H9 (cell line): ENCODE data around the gene SF3A1. TPM values are rescaled to one million over a fixed set of nuclear protein-coding genes. Genes with fewer than 3 reads are reported as not detected.

Experiments
- DNase-seq: peaks from one replicate; pipeline ENCODE4 v3.0.0-alpha.2; 2017
- H2AFZ ChIP-seq: one replicate; pipeline ENCODE4 v1.6.1; 2013; ENCODE audit warnings: mild to moderate bottlenecking, low read length, control low read depth, moderate library complexity
- H2AK5ac ChIP-seq: 2 replicates; pipeline ENCODE4 v1.6.1; 2013; ENCODE audit warnings: low read length, control low read depth, mixed read lengths; ENCODE audit not compliant: insufficient read length
- H2BK120ac ChIP-seq: one replicate; pipeline ENCODE4 v1.6.1; 2013; ENCODE audit warnings: low read depth, mild to moderate bottlenecking, low read length, control low read depth, inconsistent platforms; ENCODE audit not compliant: poor library complexity, severe bottlenecking
- H2BK12ac ChIP-seq: 2 replicates; pipeline ENCODE4 v1.6.1; 2013; ENCODE audit warnings: low read length, control low read depth, mixed read lengths, low read depth; ENCODE audit not compliant: insufficient read length
- H2BK15ac ChIP-seq: 2 replicates; pipeline ENCODE4 v1.6.1; 2013; ENCODE audit warnings: low read depth, low read length, control low read depth
- H2BK20ac ChIP-seq: one replicate; pipeline ENCODE4 v1.6.1; 2013; ENCODE audit warnings: low read depth, mild to moderate bottlenecking, low read length, control low read depth, inconsistent platforms; ENCODE audit not compliant: poor library complexity, severe bottlenecking
- H2BK5ac ChIP-seq: 2 replicates; pipeline ENCODE4 v1.6.1; 2013; ENCODE audit warnings: low read length, control low read depth, mixed read lengths; ENCODE audit not compliant: insufficient read length
- H3K14ac ChIP-seq: 2 replicates; pipeline ENCODE4 v1.6.1; 2013; ENCODE audit warnings: low read length, control low read depth; ENCODE audit not compliant: insufficient read depth
- H3K18ac ChIP-seq: 2 replicates; pipeline ENCODE4 v1.6.1; 2013; ENCODE audit warnings: low read depth, mild to moderate bottlenecking, mixed read lengths, low read length, control low read depth; ENCODE audit not compliant: insufficient read length
- H3K23ac ChIP-seq: 2 replicates; pipeline ENCODE4 v1.6.1; 2013; ENCODE audit warnings: low read length, control low read depth, mixed read lengths, low read depth; ENCODE audit not compliant: insufficient read length
- H3K23me2 ChIP-seq: 2 replicates; pipeline ENCODE4 v1.6.1; 2013; ENCODE audit warnings: low read depth, mild to moderate bottlenecking, mixed read lengths, low read length, control low read depth; ENCODE audit not compliant: insufficient read length, poor library complexity, severe bottlenecking
- H3K27ac ChIP-seq: 2 replicates; pipeline ENCODE4 v1.5.1; 2013; ENCODE audit warnings: low read length, control low read depth, mixed read lengths, low read depth; ENCODE audit not compliant: insufficient read length
- H3K27me3 ChIP-seq: 2 replicates; pipeline ENCODE4 v1.6.1; 2013; ENCODE audit warnings: low read length, control low read depth, inconsistent platforms; ENCODE audit not compliant: insufficient read depth
- H3K4ac ChIP-seq: 2 replicates; pipeline ENCODE4 v1.6.1; 2013; ENCODE audit warnings: low read depth, mild to moderate bottlenecking, control low read depth, inconsistent platforms, low read length, moderate library complexity
- H3K4me1 ChIP-seq: 2 replicates; pipeline ENCODE4 v1.6.1; 2013; ENCODE audit warnings: low read length, control low read depth, inconsistent platforms; ENCODE audit not compliant: insufficient read depth
- H3K4me2 ChIP-seq: 2 replicates; pipeline ENCODE4 v1.6.1; 2013; ENCODE audit warnings: low read length, control low read depth, mixed read lengths; ENCODE audit not compliant: insufficient read length, insufficient read depth
- H3K56ac ChIP-seq: 2 replicates; pipeline ENCODE4 v1.6.1; 2013; ENCODE audit warnings: low read depth, mild to moderate bottlenecking, mixed read lengths, low read length, control low read depth; ENCODE audit not compliant: insufficient read length
- H3K79me1 ChIP-seq: 2 replicates; pipeline ENCODE4 v1.6.1; 2013; ENCODE audit warnings: low read depth, mild to moderate bottlenecking, moderate library complexity, low read length, control low read depth, inconsistent platforms; ENCODE audit not compliant: insufficient read depth, poor library complexity, severe bottlenecking
- H3K79me2 ChIP-seq: 2 replicates; pipeline ENCODE4 v1.6.1; 2013; ENCODE audit warnings: low read length, control low read depth, inconsistent platforms; ENCODE audit not compliant: insufficient read depth
- H3K9ac ChIP-seq: 2 replicates; pipeline ENCODE4 v1.6.1; 2013; ENCODE audit warnings: low read length, control low read depth, mixed read lengths; ENCODE audit not compliant: insufficient read length; ENCODE audit errors: extremely low read depth
- H3K9me3 ChIP-seq: one replicate; pipeline ENCODE4 v1.6.1; 2013; ENCODE audit warnings: low read depth, low read length, inconsistent platforms; ENCODE audit not compliant: control insufficient read depth
- H3T11ph ChIP-seq: one replicate; pipeline ENCODE4 v1.6.1; 2013; ENCODE audit warnings: mild to moderate bottlenecking, low read length, control low read depth, inconsistent platforms
- H4K20me1 ChIP-seq: one replicate; pipeline ENCODE4 v1.6.1; 2013; ENCODE audit not compliant: control insufficient read depth, insufficient read length, insufficient read depth
- H4K5ac ChIP-seq: 2 replicates; pipeline ENCODE4 v1.6.1; 2013; ENCODE audit warnings: low read depth, mild to moderate bottlenecking, mixed read lengths, low read length, control low read depth; ENCODE audit not compliant: insufficient read length
- H4K8ac ChIP-seq: replicated peaks from 2 replicates; pipeline ENCODE4 v1.6.1; 2013; ENCODE audit warnings: low read length, control low read depth, mixed read lengths, low read depth; ENCODE audit not compliant: insufficient read length
- H4K91ac ChIP-seq: 2 replicates; pipeline ENCODE4 v1.6.1; 2013; ENCODE audit warnings: low read depth, mild to moderate bottlenecking, moderate library complexity, mixed read lengths, low read length, control low read depth; ENCODE audit not compliant: insufficient read length
- H3K27ac Mint-ChIP-seq, 3 experiments: 2 replicates in 2 of 3; 3 replicates in 1 of 3; pipeline ENCODE4 v1.8.0; 2020 to 2021; ENCODE audit warnings: mixed read lengths in 3 of 3, mild to moderate bottlenecking in 1 of 3, moderate library complexity in 1 of 3
- H3K27me3 Mint-ChIP-seq: 2 replicates; pipeline ENCODE4 v1.8.0; 2021; ENCODE audit warnings: low read depth, mild to moderate bottlenecking, moderate library complexity, mixed read lengths
- H3K36me3 Mint-ChIP-seq, 3 experiments: 2 replicates in 2 of 3; 3 replicates in 1 of 3; pipeline ENCODE4 v1.8.0; 2020 to 2021; ENCODE audit warnings: low read depth in 3 of 3, mixed read lengths in 3 of 3; ENCODE audit not compliant: insufficient read depth in 1 of 3
- H3K4me1 Mint-ChIP-seq, 2 experiments: 2 replicates each; pipeline ENCODE4 v1.8.0; 2020; ENCODE audit warnings: mixed read lengths in 2 of 2
- H3K4me3 Mint-ChIP-seq, 2 experiments: 2 replicates in 1 of 2; 3 replicates in 1 of 2; pipeline ENCODE4 v1.8.0; 2020 to 2021; ENCODE audit warnings: mild to moderate bottlenecking in 2 of 2, mixed read lengths in 2 of 2, moderate library complexity in 1 of 2
- H3K9me3 Mint-ChIP-seq, 2 experiments: 2 replicates in 1 of 2; 3 replicates in 1 of 2; pipeline ENCODE4 v1.8.0; 2020; ENCODE audit warnings: mild to moderate bottlenecking in 2 of 2, mixed read lengths in 2 of 2, moderate library complexity in 1 of 2
- WGBS: extraction: QIAGEN DNeasy Blood & Tissue Kit; methylation state at CpG from one replicate; pipeline ENCODE4 v1.1.7; 2013; ENCODE audit warnings: missing lambda C conversion rate, low lambda C conversion rate, mixed read lengths; ENCODE audit not compliant: insufficient read length; ENCODE audit errors: extremely low coverage; 5-methylcytosine and 5-hydroxymethylcytosine counted together
- total RNA-seq: library from RNA; stranded (reverse); gene quantifications from 2 replicates; pipeline ENCODE4 v1.2.1, GENCODE V29; 2021
- TF ChIP-seq, protein P1 (sequence below): fragments of 200-600 bp; sonication (generic); conservative IDR thresholded peaks from 3 replicates; pipeline ENCODE4 v1.8.0; 2021; ENCODE audit warnings: antibody characterized with exemption, mild to moderate bottlenecking

Gene SF3A1
- total RNA-seq, 1 experiment from 2014 or later: 225 TPM

DNA sequence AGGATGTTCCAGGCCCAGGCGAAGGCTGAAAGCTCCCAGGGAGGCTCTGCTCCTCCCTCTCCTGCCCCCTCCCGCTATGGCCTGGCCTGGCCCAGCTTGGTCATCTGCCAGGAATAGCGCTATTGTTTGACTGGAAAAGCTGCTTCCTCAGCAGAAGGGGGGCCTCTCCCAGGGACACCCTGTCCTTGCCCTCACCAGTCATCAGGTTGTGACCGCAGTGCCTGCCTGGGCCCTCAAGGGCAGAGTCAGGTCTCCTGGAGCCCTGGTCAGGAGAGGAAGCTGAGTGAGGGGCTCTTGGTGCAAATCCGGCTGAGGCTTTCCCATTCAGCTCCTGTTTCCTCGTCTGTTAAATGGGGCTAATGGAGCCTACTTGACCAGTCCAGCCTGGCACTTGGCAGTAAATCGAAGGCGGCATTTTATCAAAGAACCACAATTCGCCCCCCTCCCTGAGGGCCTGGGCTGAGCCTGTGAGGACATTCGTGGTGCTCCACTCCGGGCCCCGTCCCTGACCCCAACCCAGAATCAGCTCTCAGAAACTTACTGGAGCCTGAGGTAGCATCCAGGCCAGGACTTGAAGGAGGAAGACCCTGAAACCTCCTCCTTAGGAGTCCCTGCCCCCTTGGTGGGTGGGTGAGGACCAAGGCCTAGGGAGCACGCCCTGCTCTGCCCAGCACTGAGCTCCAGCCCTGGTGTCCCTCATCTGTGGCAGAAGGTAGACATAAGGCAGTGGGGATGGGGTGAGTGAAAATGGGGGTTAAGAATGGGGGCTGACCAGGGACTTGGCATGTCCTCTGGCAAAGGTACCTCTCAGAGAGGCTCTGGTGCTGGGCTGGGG lies 65.4 kb downstream of the SF3A1 start:
- no peak overlapping the region for H3K4me2 ChIP-seq
- no peak overlapping the region for H3K27ac ChIP-seq
- no peaks in the 10 kb centered on the region for H3K79me1 ChIP-seq

More for the DNA sequence above, 65.4 kb downstream of the SF3A1 start:
- H2BK12ac ChIP-seq: no peak overlapping the region
- no peaks in the 10 kb centered on the region for H4K20me1 ChIP-seq
- H2BK5ac ChIP-seq: no peak overlapping the region
- no peak overlapping the region for H3K56ac ChIP-seq
- Mint-ChIP-seq H3K27me3 (no peaks in the 10 kb centered on the region), H3K4me1 (peaks cover 5 to 16% of the 10 kb centered on the region in 2 experiments), H3K36me3 (peaks cover 4 to 14% (median 5%) of the 10 kb centered on the region in 3 experiments; a peak in 5 of 7 replicates), H3K27ac (no peak overlapping the region), H3K9me3 (no peaks in the 10 kb centered on the region), H3K4me3 (no peak overlapping the region)
- H3T11ph ChIP-seq: no peak overlapping the region
- no peak overlapping the region for H2BK20ac ChIP-seq
- H2AK5ac ChIP-seq: no peak overlapping the region
- H3K23me2 ChIP-seq: peaks cover 8% of the 10 kb centered on the region
- H4K8ac ChIP-seq: no peak overlapping the region
- no peaks in the 10 kb centered on the region for H3K79me2 ChIP-seq
- H3K18ac ChIP-seq: no peak overlapping the region
- no peak overlapping the region for H4K5ac ChIP-seq
- H2BK15ac ChIP-seq: no peak overlapping the region
- WGBS: no CpG with 5 or more reads among the region's 13 CpGs
- no peak overlapping the region for H3K4ac ChIP-seq
- DNase-seq: no peak
- H2AFZ ChIP-seq: no peak overlapping the region
- no peak overlapping the region for H3K9ac ChIP-seq
- no peaks in the 10 kb centered on the region for H3K27me3 ChIP-seq
- H3K23ac ChIP-seq: no peak overlapping the region
- no peak overlapping the region for H2BK120ac ChIP-seq
- TF ChIP-seq, protein P1, sequence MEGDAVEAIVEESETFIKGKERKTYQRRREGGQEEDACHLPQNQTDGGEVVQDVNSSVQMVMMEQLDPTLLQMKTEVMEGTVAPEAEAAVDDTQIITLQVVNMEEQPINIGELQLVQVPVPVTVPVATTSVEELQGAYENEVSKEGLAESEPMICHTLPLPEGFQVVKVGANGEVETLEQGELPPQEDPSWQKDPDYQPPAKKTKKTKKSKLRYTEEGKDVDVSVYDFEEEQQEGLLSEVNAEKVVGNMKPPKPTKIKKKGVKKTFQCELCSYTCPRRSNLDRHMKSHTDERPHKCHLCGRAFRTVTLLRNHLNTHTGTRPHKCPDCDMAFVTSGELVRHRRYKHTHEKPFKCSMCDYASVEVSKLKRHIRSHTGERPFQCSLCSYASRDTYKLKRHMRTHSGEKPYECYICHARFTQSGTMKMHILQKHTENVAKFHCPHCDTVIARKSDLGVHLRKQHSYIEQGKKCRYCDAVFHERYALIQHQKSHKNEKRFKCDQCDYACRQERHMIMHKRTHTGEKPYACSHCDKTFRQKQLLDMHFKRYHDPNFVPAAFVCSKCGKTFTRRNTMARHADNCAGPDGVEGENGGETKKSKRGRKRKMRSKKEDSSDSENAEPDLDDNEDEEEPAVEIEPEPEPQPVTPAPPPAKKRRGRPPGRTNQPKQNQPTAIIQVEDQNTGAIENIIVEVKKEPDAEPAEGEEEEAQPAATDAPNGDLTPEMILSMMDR: no peak
- H3K14ac ChIP-seq: no peak overlapping the region
- H3K9me3 ChIP-seq: no peaks in the 10 kb centered on the region
- no peak overlapping the region for H4K91ac ChIP-seq
- no peaks in the 10 kb centered on the region; the same call in 1 of the 2 replicates for H3K4me1 ChIP-seq
